HepG2 (cell line): ENCODE results near the gene HRNR. TPM values are rescaled to one million over a fixed set of nuclear protein-coding genes. Genes with fewer than 3 reads are reported as not detected.

ENCODE experiments used
- ATAC-seq: fragments of 200-7000 bp; cut with Tn5 transposase; 3 replicates; pipeline ENCODE4 v1.9.1; 2020; ENCODE audit warnings: mild to moderate bottlenecking, moderate library complexity
- BruUV-seq: library from RNA; stranded (reverse); fragments of 400-500 nt; replicated peaks from 2 replicates; lab custom pipeline; 2021; lab: Mats Ljungman, UMichigan
- CTCF ChIA-PET: fragments of 300-600 bp; formaldehyde crosslinking; extraction: SDS; loops from one replicate; lab custom pipeline; 2021; ENCODE audit warnings: low total read pairs, inconsistent platforms, low intra/inter-chr PET ratio; lab: Yijun Ruan, JAX
- POLR2A ChIA-PET: fragments of 350-600 bp; sonication (Branson Sonifier 250); formaldehyde crosslinking; loops from one replicate; lab custom pipeline; 2020; ENCODE audit warnings: antibody characterized with exemption, inconsistent platforms; lab: Yijun Ruan, JAX
- DNase-seq: peaks from one replicate; pipeline ENCODE4 v3.0.0-alpha.2; 2015; ENCODE audit warnings: low spot score
- FAIRE-seq: peaks from 3 replicates; lab custom pipeline; 2011; peaks lifted over from hg19 to GRCh38; lab: Jason Lieb, UNC
- H2AFZ ChIP-seq: one replicate; pipeline ENCODE4 v1.6.1; 2011; ENCODE audit warnings: low read length, inconsistent platforms
- H3K27ac ChIP-seq: fragments of 300-600 bp; 3 replicates; pipeline ENCODE4 v1.8.0; 2011; ENCODE audit warnings: mixed run types, mild to moderate bottlenecking, mixed read lengths, low read length, inconsistent platforms; ENCODE audit not compliant: insufficient read depth; ENCODE audit errors: extremely low read length
- H3K27me3 ChIP-seq, 2 experiments: fragments of 200-600 bp in 1 of 2; 2 replicates in 1 of 2; 3 replicates in 1 of 2; pipeline versions ENCODE4 v1.6.0 to v1.8.0; 2011; ENCODE audit warnings: low read length in 2 of 2, mild to moderate bottlenecking in 2 of 2, moderate library complexity in 2 of 2, inconsistent platforms in 1 of 2; ENCODE audit not compliant: insufficient read depth in 2 of 2, control insufficient read depth in 1 of 2
- H3K36me3 ChIP-seq, 2 experiments: fragments of 200-600 bp in 1 of 2; replicated peaks in 1 of 2; 2 replicates in 1 of 2; 3 replicates in 1 of 2; pipeline versions ENCODE4 v1.5.1 to v1.8.0; 2011; ENCODE audit warnings: low read length in 2 of 2, inconsistent platforms in 1 of 2; ENCODE audit not compliant: insufficient read depth in 2 of 2, control insufficient read depth in 1 of 2
- H3K4me1 ChIP-seq: 2 replicates; pipeline ENCODE4 v1.5.1; 2012; ENCODE audit warnings: low read length, inconsistent platforms; ENCODE audit not compliant: insufficient read depth
- H3K4me2 ChIP-seq: 2 replicates; pipeline ENCODE4 v1.6.0; 2011; ENCODE audit warnings: low read depth, low read length, inconsistent platforms
- H3K4me3 ChIP-seq, 3 experiments: fragments of 200-600 bp in 1 of 3; sonication (generic), shearing (Covaris generic) in 1 of 3; replicated peaks in 1 of 3; 2 replicates each; pipeline ENCODE4 v1.5.1; 2011 to 2016; ENCODE audit warnings: low read length in 3 of 3, inconsistent platforms in 2 of 3, low read depth in 2 of 3, mild to moderate bottlenecking in 2 of 3, control low read depth in 1 of 3, mixed read lengths in 1 of 3; ENCODE audit not compliant: insufficient read depth in 1 of 3
- H3K79me2 ChIP-seq: one replicate; pipeline ENCODE4 v1.6.1; 2011; ENCODE audit warnings: low read length, inconsistent platforms; ENCODE audit not compliant: insufficient read depth
- H3K9ac ChIP-seq: 2 replicates; pipeline ENCODE4 v1.6.0; 2011; ENCODE audit warnings: mild to moderate bottlenecking, low read depth, low read length, inconsistent platforms; ENCODE audit not compliant: insufficient read depth
- H3K9me3 ChIP-seq: 2 replicates; pipeline ENCODE4 v1.5.1; 2012; ENCODE audit warnings: mild to moderate bottlenecking, low read length
- H4K20me1 ChIP-seq: 2 replicates; pipeline ENCODE4 v1.6.0; 2011; ENCODE audit warnings: inconsistent platforms, mild to moderate bottlenecking, low read length, moderate library complexity; ENCODE audit not compliant: insufficient read depth
- BCL6 ChIP-seq: IDR thresholded peaks from 2 replicates; pipeline ENCODE4 v1.6.1; 2016; ENCODE audit warnings: missing genetic modification reagents, missing compliant biosample characterization
- CBX2 ChIP-seq, 2 experiments: fragments of 200-600 bp in 1 of 2; sonication (generic); formaldehyde crosslinking in 1 of 2; IDR thresholded peaks; 2 replicates each; pipeline versions ENCODE4 v1.7.0 to v1.8.1; 2018 to 2022; ENCODE audit warnings: low read depth in 2 of 2, low read length in 1 of 2, mild to moderate bottlenecking in 1 of 2, missing genetic modification reagents in 1 of 2
- CCDC6 ChIP-seq: sonication (generic); formaldehyde crosslinking; IDR thresholded peaks from 2 replicates; pipeline ENCODE4 v1.8.1; 2022; ENCODE audit warnings: mild to moderate bottlenecking, missing genetic modification reagents, moderate library complexity
- HHEX ChIP-seq: IDR thresholded peaks from 2 replicates; pipeline ENCODE4 v1.6.1; 2016; ENCODE audit warnings: control low read depth
- IRX3 ChIP-seq: sonication (generic); formaldehyde crosslinking; IDR thresholded peaks from 2 replicates; pipeline ENCODE4 v1.8.1; 2023; ENCODE audit warnings: mild to moderate bottlenecking, low read depth, missing genetic modification reagents, borderline replicate concordance
- KLF11 ChIP-seq: IDR thresholded peaks from 2 replicates; pipeline ENCODE4 v1.6.1; 2016; ENCODE audit warnings: missing compliant biosample characterization
- SRF ChIP-seq: IDR thresholded peaks from 2 replicates; pipeline ENCODE4 v1.6.1; 2011; ENCODE audit warnings: mild to moderate bottlenecking, low read depth, low read length, moderate library complexity
- TBX2 ChIP-seq: sonication (generic); formaldehyde crosslinking; IDR thresholded peaks from 2 replicates; pipeline ENCODE4 v1.5.0; 2020; ENCODE audit warnings: missing genetic modification reagents, mild to moderate bottlenecking, borderline replicate concordance
- ZNF432 ChIP-seq: sonication (generic); formaldehyde crosslinking; IDR thresholded peaks from 2 replicates; pipeline ENCODE4 v1.5.0; 2020; ENCODE audit warnings: missing genetic modification reagents, mild to moderate bottlenecking, borderline replicate concordance
- ZNF547 ChIP-seq: sonication (generic); formaldehyde crosslinking; IDR thresholded peaks from 2 replicates; pipeline ENCODE4 v1.5.1; 2020; ENCODE audit warnings: mild to moderate bottlenecking, missing genetic modification reagents
- ZNF589 ChIP-seq: sonication (generic); formaldehyde crosslinking; conservative IDR thresholded peaks from 2 replicates; pipeline ENCODE4 v1.8.0; 2022; ENCODE audit warnings: mild to moderate bottlenecking, moderate library complexity, missing genetic modification reagents
- ZNF879 ChIP-seq: sonication (generic); formaldehyde crosslinking; IDR thresholded peaks from 2 replicates; pipeline ENCODE4 v1.8.1; 2023; ENCODE audit warnings: missing genetic modification reagents
- WGBS: methylation state at CpG from one replicate; pipeline ENCODE4 v1.1.6; 2017; ENCODE audit warnings: low lambda C conversion rate; 5-methylcytosine and 5-hydroxymethylcytosine counted together
- in situ Hi-C: cut with HindIII; loops from 2 replicates; pipeline ENCODE4 v1.10.0; 2017; ENCODE audit warnings: low pct_unique_long_range_greater_than_20kb; ENCODE audit not compliant: extremely low pct_ligation_motif_present
- intact Hi-C: fragments of 100-400 bp; cut with micrococcal nuclease; formaldehyde crosslinking; loops from one replicate; pipeline ENCODE4 v1.10.0; 2022; ENCODE audit not compliant: unreplicated experiment
- polyA plus RNA-seq, 8 experiments: library from polyadenylated mRNA; depleted of rRNA in 3 of 8; stranded (reverse) in 7 of 8; unstranded in 1 of 8; fragments of >200 nt; fragmentation: Illumina TruSeq in 4 of 8; extraction: Trizol in 4 of 8; gene quantifications; 2 replicates each; pipeline versions ENCODE4 v1.2.1 to v1.2.3, GENCODE V29; 2011 to 2016; ENCODE audit warnings: low read depth in 4 of 8, missing spikeins in 1 of 8, mixed read lengths in 1 of 8; ENCODE audit not compliant: insufficient read depth in 1 of 8
- total RNA-seq, 5 experiments: library from RNA; depleted of rRNA; stranded (reverse); fragments of >200 nt; fragmentation: Illumina TruSeq; extraction: Trizol; gene quantifications; 2 replicates each; pipeline ENCODE4 v1.2.3, GENCODE V29; 2016; ENCODE audit warnings: low read depth in 1 of 5
- TF ChIP-seq, protein P1 (sequence below): sonication (generic); formaldehyde crosslinking; IDR thresholded peaks from 2 replicates; pipeline ENCODE4 v1.4.0; 2020; ENCODE audit warnings: missing genetic modification reagents
- TF ChIP-seq, protein P2 (sequence below): sonication (generic); formaldehyde crosslinking; IDR thresholded peaks from 2 replicates; pipeline ENCODE4 v1.4.0; 2020; ENCODE audit warnings: low read depth, mild to moderate bottlenecking, missing genetic modification reagents
- TF ChIP-seq, protein P3 (sequence below): sonication (generic); formaldehyde crosslinking; IDR thresholded peaks from 2 replicates; pipeline ENCODE4 v1.5.1; 2020; ENCODE audit warnings: missing genetic modification reagents, mild to moderate bottlenecking, borderline replicate concordance
- TF ChIP-seq, protein P4 (sequence below): sonication (generic); formaldehyde crosslinking; IDR thresholded peaks from 2 replicates; pipeline ENCODE4 v1.4.0; 2020; ENCODE audit warnings: missing genetic modification reagents

The HRNR gene
- total and polyA plus RNA-seq, 2 of the 13 experiments (the other 11 are each of a cell fraction or from before 2014, with no cell fraction given): not detected

DNA sequence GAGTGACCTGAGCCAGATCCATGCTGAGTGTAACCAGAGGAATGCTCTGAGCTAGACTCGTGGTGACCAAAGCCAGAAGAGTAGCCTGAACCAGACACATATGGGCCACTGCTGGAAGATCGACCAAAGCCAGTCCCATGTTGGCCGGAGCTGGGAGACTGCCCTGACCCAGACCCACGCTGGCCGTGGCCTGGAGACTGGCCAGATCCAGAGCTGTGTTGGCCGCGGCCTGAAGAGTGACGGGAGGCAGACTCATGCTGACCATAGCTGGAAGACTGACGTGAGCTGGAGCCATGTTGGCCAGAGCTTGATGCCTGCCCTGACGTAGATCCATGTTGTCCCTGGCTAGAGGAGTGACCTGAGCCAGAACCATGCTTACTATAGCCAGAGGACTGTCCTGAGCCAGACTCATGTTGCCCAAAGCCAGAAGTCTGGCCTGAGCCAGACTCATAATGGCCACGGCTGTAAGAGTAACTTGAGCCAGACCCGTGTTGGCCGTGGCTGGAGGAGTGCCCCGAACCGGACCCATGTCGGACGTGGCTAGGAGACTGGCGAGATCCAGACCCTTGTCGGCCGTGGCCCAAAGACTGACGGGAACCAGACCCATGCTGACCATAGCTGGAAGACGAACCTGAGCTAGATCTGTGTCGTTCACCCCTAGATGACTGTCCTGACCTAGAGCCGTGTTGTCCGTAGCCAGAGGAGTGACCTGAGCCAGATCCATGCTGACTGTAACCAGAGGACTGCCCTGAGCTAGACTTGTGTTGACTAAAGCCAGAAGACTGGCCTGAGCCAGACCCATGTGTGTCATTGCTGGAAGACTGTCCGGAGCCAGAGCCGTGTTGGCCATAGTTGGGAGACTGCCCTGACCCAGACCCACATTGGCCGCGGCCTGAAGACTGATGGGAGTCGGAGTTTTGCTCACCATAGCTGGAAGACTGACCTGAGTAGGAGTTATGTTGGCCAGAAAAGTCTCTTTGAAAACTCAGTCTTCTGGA is 3.5 kb downstream of the HRNR start:
- Histone ChIP-seq H3K4me1 (no peaks in the 10 kb centered on the region), H3K36me3 (no peaks in the 10 kb centered on the region), H4K20me1 (no peaks in the 10 kb centered on the region), H3K27me3 (no peaks in the 10 kb centered on the region), H2AFZ (no peak overlapping the region), H3K27ac (no peak overlapping the region), H3K9me3 (peaks cover 26% of the 10 kb centered on the region), H3K9ac (no peak overlapping the region), H3K4me2 (no peak overlapping the region), H3K4me3 (no peak overlapping the region), H3K79me2 (no peaks in the 10 kb centered on the region)
- in situ Hi-C loops (no loop called here), intact Hi-C loops (no loop called here)
- DNase-seq: no peak
- BruUV-seq: no TSS peak
- FAIRE-seq: no peak
- ATAC-seq: no peak
- 73% methylated on average over 6 of the region's 30 CpGs for WGBS
- POLR2A ChIA-PET: no interaction called here
- CTCF ChIA-PET: no interaction called here
- TF ChIP-seq ZNF589 (CRISPR knock-in tag) (no peak), ZNF432 (no peak), KLF11 (CRISPR knock-in tag) (no peak), CBX2 (IDR thresholded peaks at IDR 0.05; ENCODE audit: low read depth, low read length) (no peak), CBX2 (CRISPR knock-in tag; IDR thresholded peaks at IDR 0.05; ENCODE audit: low read depth) (no peak), CCDC6 (CRISPR knock-in tag) (no peak), ZNF547 (CRISPR knock-in tag) (no peak), IRX3 (CRISPR knock-in tag) (no peak), ZNF879 (CRISPR knock-in tag) (no peak), SRF (no peak), HHEX (CRISPR knock-in tag) (no peak), BCL6 (CRISPR knock-in tag) (no peak), TBX2 (no peak)
- TF ChIP-seq, protein P1, sequence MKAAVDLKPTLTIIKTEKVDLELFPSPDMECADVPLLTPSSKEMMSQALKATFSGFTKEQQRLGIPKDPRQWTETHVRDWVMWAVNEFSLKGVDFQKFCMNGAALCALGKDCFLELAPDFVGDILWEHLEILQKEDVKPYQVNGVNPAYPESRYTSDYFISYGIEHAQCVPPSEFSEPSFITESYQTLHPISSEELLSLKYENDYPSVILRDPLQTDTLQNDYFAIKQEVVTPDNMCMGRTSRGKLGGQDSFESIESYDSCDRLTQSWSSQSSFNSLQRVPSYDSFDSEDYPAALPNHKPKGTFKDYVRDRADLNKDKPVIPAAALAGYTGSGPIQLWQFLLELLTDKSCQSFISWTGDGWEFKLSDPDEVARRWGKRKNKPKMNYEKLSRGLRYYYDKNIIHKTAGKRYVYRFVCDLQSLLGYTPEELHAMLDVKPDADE (CRISPR knock-in tag): no peak
- TF ChIP-seq, protein P2, sequence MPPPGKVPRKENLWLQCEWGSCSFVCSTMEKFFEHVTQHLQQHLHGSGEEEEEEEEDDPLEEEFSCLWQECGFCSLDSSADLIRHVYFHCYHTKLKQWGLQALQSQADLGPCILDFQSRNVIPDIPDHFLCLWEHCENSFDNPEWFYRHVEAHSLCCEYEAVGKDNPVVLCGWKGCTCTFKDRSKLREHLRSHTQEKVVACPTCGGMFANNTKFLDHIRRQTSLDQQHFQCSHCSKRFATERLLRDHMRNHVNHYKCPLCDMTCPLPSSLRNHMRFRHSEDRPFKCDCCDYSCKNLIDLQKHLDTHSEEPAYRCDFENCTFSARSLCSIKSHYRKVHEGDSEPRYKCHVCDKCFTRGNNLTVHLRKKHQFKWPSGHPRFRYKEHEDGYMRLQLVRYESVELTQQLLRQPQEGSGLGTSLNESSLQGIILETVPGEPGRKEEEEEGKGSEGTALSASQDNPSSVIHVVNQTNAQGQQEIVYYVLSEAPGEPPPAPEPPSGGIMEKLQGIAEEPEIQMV: no peak
- TF ChIP-seq, protein P3, sequence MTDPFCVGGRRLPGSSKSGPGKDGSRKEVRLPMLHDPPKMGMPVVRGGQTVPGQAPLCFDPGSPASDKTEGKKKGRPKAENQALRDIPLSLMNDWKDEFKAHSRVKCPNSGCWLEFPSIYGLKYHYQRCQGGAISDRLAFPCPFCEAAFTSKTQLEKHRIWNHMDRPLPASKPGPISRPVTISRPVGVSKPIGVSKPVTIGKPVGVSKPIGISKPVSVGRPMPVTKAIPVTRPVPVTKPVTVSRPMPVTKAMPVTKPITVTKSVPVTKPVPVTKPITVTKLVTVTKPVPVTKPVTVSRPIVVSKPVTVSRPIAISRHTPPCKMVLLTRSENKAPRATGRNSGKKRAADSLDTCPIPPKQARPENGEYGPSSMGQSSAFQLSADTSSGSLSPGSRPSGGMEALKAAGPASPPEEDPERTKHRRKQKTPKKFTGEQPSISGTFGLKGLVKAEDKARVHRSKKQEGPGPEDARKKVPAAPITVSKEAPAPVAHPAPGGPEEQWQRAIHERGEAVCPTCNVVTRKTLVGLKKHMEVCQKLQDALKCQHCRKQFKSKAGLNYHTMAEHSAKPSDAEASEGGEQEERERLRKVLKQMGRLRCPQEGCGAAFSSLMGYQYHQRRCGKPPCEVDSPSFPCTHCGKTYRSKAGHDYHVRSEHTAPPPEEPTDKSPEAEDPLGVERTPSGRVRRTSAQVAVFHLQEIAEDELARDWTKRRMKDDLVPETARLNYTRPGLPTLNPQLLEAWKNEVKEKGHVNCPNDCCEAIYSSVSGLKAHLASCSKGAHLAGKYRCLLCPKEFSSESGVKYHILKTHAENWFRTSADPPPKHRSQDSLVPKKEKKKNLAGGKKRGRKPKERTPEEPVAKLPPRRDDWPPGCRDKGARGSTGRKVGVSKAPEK (CRISPR knock-in tag): no peak
- TF ChIP-seq, protein P4, sequence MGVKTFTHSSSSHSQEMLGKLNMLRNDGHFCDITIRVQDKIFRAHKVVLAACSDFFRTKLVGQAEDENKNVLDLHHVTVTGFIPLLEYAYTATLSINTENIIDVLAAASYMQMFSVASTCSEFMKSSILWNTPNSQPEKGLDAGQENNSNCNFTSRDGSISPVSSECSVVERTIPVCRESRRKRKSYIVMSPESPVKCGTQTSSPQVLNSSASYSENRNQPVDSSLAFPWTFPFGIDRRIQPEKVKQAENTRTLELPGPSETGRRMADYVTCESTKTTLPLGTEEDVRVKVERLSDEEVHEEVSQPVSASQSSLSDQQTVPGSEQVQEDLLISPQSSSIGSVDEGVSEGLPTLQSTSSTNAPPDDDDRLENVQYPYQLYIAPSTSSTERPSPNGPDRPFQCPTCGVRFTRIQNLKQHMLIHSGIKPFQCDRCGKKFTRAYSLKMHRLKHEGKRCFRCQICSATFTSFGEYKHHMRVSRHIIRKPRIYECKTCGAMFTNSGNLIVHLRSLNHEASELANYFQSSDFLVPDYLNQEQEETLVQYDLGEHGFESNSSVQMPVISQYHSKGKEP (CRISPR knock-in tag): no peak
